Measurements from ENCODE around the gene TGFBI.

Gene TGFBI

GRCh38 chr5:136022965-136023364, 5.8 kb upstream of the TGFBI start:
- H3K4me3 ChIP-seq: no peak overlapping the region
- peaks cover 4% of the 10 kb centered on the region for H3K27me3 ChIP-seq
- H3K9me3 ChIP-seq: no peaks in the 10 kb centered on the region
- H3K36me3 ChIP-seq: no peaks in the 10 kb centered on the region
- no peak overlapping the region for H3K4me2 ChIP-seq
- no peak for TF ChIP-seq Cebpa-rat (IDR thresholded peaks at IDR 0.05)
- H4K20me1 ChIP-seq: no peaks in the 10 kb centered on the region
- H3K27ac ChIP-seq: no peak overlapping the region
- no peaks in the 10 kb centered on the region for H3K4me1 ChIP-seq
- no peak overlapping the region for H3K9ac ChIP-seq

DNA sequence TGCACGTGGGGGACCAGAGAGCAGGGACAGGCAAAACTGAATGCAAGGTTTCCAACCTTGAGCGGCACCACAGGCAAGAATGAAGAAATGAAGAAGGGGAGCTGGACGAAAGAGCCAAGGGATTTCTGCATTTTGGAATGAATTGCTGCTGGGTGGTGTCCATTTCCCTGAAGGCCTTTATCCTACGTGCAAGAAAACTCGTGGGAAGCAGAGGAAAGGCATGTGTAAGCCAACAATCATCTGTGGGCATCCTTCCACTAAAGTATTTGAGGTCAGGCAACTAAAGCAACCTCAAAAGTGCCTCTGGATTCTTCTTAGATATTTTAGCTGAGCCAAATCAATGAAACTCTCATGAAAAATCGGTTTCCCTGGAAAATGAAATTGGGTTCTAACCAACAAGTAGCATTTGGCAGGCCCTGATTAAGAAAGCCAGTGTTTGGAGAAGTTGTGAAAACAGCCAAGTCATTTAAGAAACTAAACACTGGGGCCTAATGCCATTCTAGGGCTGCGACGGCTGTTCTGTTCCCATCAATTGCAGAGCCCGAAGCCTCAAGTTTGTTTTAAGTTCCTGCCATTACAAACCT, 4.7 kb upstream of the TGFBI start:
- no peak overlapping the region for H3K4me3 ChIP-seq
- H3K4me2 ChIP-seq: no peak overlapping the region
- no peaks in the 10 kb centered on the region for H3K4me1 ChIP-seq

DNA sequence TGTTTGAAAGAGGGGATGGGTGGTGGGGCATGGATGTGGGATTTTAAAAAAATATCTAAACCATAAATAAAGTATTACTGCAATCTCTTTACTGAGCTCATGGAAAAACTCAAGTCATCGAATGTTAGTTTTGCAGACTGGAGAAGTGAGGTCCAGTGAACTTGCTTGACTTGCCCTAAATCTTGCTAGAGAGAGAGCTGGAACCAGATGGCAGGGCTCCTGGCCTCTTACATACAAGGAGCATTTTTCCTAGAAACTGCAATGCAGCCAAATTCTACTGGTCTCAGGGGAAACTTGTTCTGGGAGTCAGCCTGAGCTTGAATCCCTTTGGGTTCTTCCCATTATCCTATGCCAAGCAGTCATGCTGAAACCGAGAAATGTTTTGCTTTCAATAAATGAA, 2.9 kb upstream of the TGFBI start:
- no peak for TF ChIP-seq Cebpa-rat (IDR thresholded peaks at IDR 0.05)
- Histone ChIP-seq H3K27ac (no peak overlapping the region), H3K27me3 (peaks cover 22% of the 10 kb centered on the region)

More for the DNA sequence above, 4.7 kb upstream of the TGFBI start:
- Histone ChIP-seq H3K9ac (no peak overlapping the region), H4K20me1 (no peaks in the 10 kb centered on the region), H3K36me3 (no peaks in the 10 kb centered on the region), H3K27me3 (peaks cover 15% of the 10 kb centered on the region), H3K27ac (no peak overlapping the region), H3K9me3 (peaks cover 7% of the 10 kb centered on the region)
- TF ChIP-seq Cebpa-rat (IDR thresholded peaks at IDR 0.05): no peak

DNA sequence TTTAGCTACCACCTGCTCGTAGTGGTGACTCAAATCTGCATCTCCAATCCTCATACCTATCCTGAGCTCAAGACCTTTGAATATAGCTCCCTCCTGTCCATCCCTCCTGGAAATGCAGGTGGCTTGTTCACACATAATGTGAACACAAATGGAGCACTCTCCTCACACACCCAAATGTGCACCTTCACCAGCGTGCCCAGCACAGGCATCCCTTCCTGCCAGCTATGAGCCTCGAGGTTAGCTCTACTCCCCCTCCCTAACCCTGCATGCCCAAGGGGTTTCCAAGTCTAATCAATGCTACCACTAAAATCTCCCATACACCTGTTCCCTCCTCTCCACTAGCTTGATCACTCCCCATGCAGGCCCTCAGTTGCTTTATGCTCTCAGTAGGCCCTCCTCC, 2.2 kb upstream of the TGFBI start:
- TF ChIP-seq Cebpa-rat (IDR thresholded peaks at IDR 0.05): no peak
- no peak overlapping the region for H3K4me2 ChIP-seq
- H3K36me3 ChIP-seq: no peaks in the 10 kb centered on the region
- H3K27me3 ChIP-seq: peaks cover 22% of the 10 kb centered on the region
- peaks cover 9% of the 10 kb centered on the region for H3K9me3 ChIP-seq
- no peak overlapping the region for H3K4me3 ChIP-seq
- no peak overlapping the region for H3K27ac ChIP-seq
- no peak overlapping the region for H3K9ac ChIP-seq
- no peaks in the 10 kb centered on the region for H3K4me1 ChIP-seq
- H4K20me1 ChIP-seq: no peaks in the 10 kb centered on the region

More for the DNA sequence above, 2.9 kb upstream of the TGFBI start:
- H3K9me3 ChIP-seq: peaks cover 9% of the 10 kb centered on the region
- H3K4me2 ChIP-seq: no peak overlapping the region
- H4K20me1 ChIP-seq: no peaks in the 10 kb centered on the region
- no peak overlapping the region for H3K9ac ChIP-seq
- H3K4me1 ChIP-seq: no peaks in the 10 kb centered on the region
- H3K4me3 ChIP-seq: no peak overlapping the region
- no peaks in the 10 kb centered on the region for H3K36me3 ChIP-seq

- H3K4me3 ChIP-seq: no peak overlapping the region
- H3K9me3 ChIP-seq: peaks cover 9% of the 10 kb centered on the region
- H4K20me1 ChIP-seq: no peaks in the 10 kb centered on the region
- H3K27ac ChIP-seq: no peak overlapping the region
- TF ChIP-seq Cebpa-rat (IDR thresholded peaks at IDR 0.05): no peak
- peaks cover 1% of the 10 kb centered on the region for H3K4me1 ChIP-seq
- H3K36me3 ChIP-seq: no peaks in the 10 kb centered on the region
- no peak overlapping the region for H3K4me2 ChIP-seq
- H3K9ac ChIP-seq: no peak overlapping the region
- peaks cover 22% of the 10 kb centered on the region for H3K27me3 ChIP-seq
Measured at GRCh38 chr5:136027311-136027710, 1.5 kb upstream of the TGFBI start.

DNA sequence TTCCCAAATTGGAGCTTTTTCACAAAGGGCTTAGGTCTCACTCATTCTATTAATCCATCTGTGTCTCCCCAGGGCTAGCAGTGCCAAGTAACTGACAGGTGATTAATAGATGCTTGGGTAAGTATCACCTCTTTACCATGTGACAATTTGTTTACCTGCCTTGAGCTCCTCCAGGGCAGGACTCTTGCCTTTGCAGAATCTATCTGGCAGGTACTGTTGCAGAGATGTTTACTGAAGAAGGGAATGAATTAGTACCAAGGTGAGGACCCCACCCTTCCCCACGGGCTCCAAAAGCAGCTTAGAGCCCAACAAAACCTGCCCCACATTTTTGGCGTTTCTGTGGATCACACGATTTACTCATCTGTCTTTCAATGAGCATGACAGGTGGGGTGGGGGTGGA, 698 bp upstream of the TGFBI start:
- Histone ChIP-seq H4K20me1 (no peaks in the 10 kb centered on the region), H3K9me3 (peaks cover 9% of the 10 kb centered on the region), H3K27me3 (peaks cover 22% of the 10 kb centered on the region), H3K36me3 (no peaks in the 10 kb centered on the region), H3K9ac (no peak overlapping the region), H3K4me2 (no peak overlapping the region), H3K4me3 (no peak overlapping the region), H3K27ac (no peak overlapping the region), H3K4me1 (peaks cover 8% of the 10 kb centered on the region)
- no peak for TF ChIP-seq Cebpa-rat (IDR thresholded peaks at IDR 0.05)

GRCh38 chr5:136030252-136030651, 1.5 kb downstream of the TGFBI start:
- Histone ChIP-seq H3K27me3 (peaks cover 22% of the 10 kb centered on the region), H3K9me3 (peaks cover 9% of the 10 kb centered on the region), H4K20me1 (no peaks in the 10 kb centered on the region), H3K9ac (no peak overlapping the region), H3K36me3 (no peaks in the 10 kb centered on the region), H3K4me2 (no peak overlapping the region), H3K27ac (no peak overlapping the region), H3K4me1 (peaks cover 8% of the 10 kb centered on the region), H3K4me3 (no peak overlapping the region)
- no peak for TF ChIP-seq Cebpa-rat (IDR thresholded peaks at IDR 0.05)

- H4K20me1 ChIP-seq: no peaks in the 10 kb centered on the region
- H3K4me1 ChIP-seq: peaks cover 12% of the 10 kb centered on the region
- no peak overlapping the region for H3K4me2 ChIP-seq
- H3K36me3 ChIP-seq: no peaks in the 10 kb centered on the region
- H3K9me3 ChIP-seq: peaks cover 9% of the 10 kb centered on the region
- TF ChIP-seq Cebpa-rat (IDR thresholded peaks at IDR 0.05): no peak
- H3K27ac ChIP-seq: no peak overlapping the region
- H3K4me3 ChIP-seq: no peak overlapping the region
- peaks cover 22% of the 10 kb centered on the region for H3K27me3 ChIP-seq
- H3K9ac ChIP-seq: no peak overlapping the region
Measured at GRCh38 chr5:136030956-136031611, 2.3 kb downstream of the TGFBI start.

- no peak for TF ChIP-seq Cebpa-rat (IDR thresholded peaks at IDR 0.05)
- no peaks in the 10 kb centered on the region for H4K20me1 ChIP-seq
- H3K4me2 ChIP-seq: no peak overlapping the region
- peaks cover 18% of the 10 kb centered on the region for H3K4me1 ChIP-seq
- peaks cover 9% of the 10 kb centered on the region for H3K9me3 ChIP-seq
- no peak overlapping the region for H3K27ac ChIP-seq
- no peak overlapping the region for H3K9ac ChIP-seq
- H3K4me3 ChIP-seq: no peak overlapping the region
- H3K27me3 ChIP-seq: peaks cover 22% of the 10 kb centered on the region
- no peaks in the 10 kb centered on the region for H3K36me3 ChIP-seq
Measured at GRCh38 chr5:136031711-136032110, 2.9 kb downstream of the TGFBI start.

DNA sequence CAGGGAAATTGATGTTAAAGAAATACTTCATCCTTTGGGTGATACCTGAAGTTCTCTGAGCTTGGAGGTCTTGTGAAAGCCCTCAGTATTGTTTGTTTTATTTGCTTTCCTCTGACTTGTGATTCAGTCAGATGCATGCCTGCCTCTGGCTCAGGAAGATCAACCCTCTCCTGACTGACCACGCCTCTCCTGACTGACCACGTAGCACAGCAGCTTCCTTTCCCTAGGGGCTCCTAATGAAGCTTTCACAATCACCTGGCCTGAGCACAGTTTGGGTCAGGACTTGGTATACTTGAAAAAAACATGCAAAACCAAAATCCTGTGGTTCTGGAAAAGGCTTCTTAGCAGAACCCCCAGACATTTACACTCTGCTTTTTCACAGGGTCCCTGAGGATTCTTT, 3.8 kb downstream of the TGFBI start:
- H4K20me1 ChIP-seq: no peaks in the 10 kb centered on the region
- no peak overlapping the region for H3K4me3 ChIP-seq
- H3K4me1 ChIP-seq: peaks cover 27% of the 10 kb centered on the region
- H3K4me2 ChIP-seq: peak overlapping the region; percentile 24; the same call in 1 of the 2 replicates
- no peaks in the 10 kb centered on the region for H3K36me3 ChIP-seq
- no peak overlapping the region for H3K27ac ChIP-seq
- no peak overlapping the region for H3K9ac ChIP-seq
- H3K27me3 ChIP-seq: peaks cover 22% of the 10 kb centered on the region
- TF ChIP-seq Cebpa-rat (IDR thresholded peaks at IDR 0.05): no peak
- peaks cover 9% of the 10 kb centered on the region for H3K9me3 ChIP-seq
